HG03342 (cell line): ENCODE data around the gene KLK6.

Source experiments
- ATAC-seq: cut with Tn5 transposase; IDR thresholded peaks from one replicate; pipeline ENCODE4 v1.9.1; 2021; ENCODE audit warnings: mild to moderate bottlenecking, moderate library complexity; ENCODE audit not compliant: unreplicated experiment

The KLK6 gene

GRCh38 chr19:50969413-50969760 is at the start of gene KLK6:
Gene KLK6 (minus strand): TSS chr19:50969591. CDS start chr19:50968104, 1,487 bp downstream.
- no peak for ATAC-seq

DNA sequence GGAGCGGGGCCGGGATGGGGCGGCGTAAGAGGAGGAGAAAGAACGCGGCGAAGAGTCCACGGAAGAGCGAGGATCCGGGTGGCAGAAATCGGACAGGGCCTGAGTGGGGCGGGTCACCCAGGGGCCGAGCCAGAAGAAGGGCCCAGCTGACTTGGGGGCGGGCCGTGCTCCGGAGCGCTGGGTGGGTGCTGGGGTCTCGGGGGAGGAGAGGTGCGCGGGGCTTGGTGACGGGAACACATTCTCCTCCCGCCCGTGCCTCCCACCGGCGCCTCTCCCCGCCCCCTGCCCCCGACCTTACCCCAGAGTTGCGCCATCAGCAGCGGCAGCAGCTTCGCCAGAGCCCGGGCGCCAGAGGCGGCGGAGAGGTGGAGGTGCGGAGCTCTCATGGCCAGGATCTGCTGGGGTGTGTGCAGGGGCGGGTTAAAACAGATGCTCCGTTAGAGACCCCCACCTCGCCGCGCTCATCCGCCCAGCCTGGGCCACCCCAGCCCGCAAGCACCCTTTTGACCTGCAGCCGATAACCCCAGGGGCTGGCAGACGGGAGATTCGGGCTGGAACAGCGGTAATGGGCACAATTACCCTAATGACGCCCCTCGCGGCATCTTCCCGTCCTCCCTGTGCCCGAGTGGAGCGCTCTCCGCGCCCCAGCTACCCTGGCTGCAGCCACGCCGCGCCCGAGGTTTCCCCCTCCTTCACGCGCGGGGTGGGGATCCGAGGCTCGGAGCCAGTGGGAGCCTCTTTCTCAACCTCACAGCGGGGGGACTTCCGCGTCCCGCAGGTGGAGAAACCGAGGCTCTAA is 49.6 kb upstream of the KLK6 start:
- ATAC-seq: no peak

GRCh38 chr19:51016798-51017683 is 47.6 kb upstream of the KLK6 start:
- no peak for ATAC-seq

DNA sequence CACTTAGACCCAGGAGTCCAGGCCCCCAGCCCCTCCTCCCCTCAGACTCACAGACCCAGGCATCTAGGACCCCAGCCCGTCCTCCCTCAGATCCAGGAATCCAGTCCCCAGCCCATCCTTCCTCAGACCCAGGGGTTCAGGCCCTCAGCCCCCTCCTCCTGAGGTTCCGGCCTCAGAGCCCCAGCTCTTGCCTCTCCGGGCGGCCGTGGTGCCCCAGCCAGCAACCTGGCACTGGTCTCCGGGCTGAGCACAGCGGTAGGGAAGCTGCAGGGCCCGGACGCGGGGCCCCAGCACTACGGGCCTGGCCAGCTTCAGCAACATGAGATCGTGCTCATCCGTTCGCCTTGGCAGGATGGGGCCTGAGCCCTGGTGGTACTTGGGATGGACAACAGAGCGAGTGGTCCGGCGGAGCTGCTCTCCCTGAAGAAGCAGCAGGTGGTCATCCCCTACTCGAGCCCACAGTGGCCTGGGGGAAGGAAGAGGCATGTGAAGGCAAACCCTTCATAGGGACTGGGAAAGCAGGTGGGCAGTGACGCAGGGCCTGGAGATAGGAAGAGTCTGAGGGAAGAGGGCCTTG is 46.4 kb upstream of the KLK6 start:
- no peak for ATAC-seq

- ATAC-seq: no peak
These were observed 44.9 kb upstream of the KLK6 start for GRCh38 chr19:51014242-51014641.

GRCh38 chr19:51012661-51013190 is 43.3 kb upstream of the KLK6 start:
- no peak for ATAC-seq

DNA sequence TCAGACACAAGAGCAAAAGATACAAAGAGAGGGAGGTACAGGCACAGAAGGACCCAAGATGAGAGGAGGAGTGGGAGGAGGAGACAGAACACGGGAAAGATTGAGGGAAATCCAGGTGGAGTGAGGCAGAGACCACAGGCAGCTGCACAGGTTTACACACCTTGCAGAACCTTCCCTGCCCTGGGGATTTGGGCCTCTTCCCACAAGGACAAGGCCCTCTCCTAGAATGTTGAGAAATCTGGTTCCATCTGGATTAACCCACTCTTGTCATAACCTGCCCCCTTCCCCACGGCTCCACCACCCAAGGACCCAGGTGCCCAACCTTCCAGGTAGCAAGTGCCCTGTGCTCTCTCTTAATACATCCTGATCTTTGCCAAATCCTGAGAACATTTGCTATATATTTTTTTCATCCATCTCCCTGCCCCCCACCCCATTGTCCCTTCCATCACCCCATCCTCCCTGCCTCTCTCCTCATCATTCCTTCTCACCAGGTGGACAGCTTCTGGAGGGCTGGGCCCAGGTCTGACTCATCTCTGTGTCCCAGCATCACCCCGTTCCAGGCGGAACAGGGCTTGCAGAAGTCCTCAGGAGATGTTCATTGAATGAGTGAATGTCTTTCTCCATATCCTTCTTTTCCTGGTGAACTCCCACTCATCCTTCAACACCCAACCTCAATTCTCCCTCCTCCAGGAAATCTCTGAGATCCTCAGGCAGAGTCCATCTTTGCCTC is 40.8 kb upstream of the KLK6 start:
- ATAC-seq: no peak

DNA sequence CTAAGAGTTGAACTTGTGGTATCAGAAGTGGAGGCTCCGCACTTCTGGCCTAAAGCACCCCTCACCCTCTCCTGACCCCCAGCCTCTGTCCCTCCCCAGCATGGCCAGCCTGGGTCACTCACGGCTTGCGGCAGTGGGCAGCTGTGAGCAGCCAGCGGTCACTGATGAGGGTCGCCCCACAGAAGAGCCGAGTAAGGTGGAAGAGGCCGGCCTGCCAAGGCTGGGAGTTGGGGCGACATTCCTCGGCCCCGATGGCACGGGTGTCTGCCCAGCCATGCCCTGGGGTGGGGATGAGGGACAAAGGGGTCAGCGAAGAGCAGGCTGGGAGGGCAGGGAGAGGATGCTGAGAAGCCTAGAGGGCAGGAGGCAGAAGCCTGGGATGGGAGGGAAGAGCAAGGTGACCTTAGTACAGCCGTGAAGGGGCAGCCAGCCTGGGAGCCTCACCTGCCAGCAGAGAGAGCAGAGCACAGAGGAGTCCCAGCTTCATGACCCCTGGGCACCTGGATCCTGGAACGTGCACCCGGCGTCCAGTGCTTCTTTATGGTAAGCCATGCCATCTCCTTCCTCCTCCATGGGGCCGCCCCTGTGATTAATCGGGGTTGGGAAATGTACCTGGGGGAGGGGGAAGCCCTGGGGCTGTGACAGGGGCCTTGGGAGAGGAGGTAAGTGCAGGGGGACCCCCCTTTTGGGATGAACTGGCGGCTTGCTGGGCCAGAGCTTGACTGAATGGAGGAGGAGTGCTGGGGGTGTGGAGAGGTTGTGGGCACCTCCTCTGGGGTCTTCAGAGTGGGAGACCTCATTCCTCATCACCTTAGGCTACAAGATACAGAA is 39.9 kb upstream of the KLK6 start:
- ATAC-seq: no peak

- no peak for ATAC-seq
These were observed 38.1 kb upstream of the KLK6 start for GRCh38 chr19:51007488-51007887.

- ATAC-seq: no peak
These were observed 37.0 kb upstream of the KLK6 start for GRCh38 chr19:51006406-51006805.

DNA sequence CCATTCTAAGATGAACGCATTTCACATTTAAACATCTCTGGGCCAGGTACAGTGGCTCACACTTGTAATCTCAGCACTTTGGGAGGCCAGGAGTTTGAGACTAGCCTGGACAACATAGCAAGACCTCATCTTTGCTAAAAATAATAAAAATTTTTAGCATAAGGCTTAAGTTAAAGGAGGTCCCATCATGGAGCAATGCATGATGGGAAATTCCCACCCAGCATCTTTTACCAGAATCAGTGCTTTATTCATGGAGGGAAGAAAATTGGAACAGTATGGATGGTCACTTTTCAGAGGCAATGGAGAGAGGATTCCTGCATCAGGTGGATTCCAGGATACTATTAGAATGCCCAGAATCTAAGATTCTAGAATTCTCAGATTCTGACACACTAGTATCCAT is 35.9 kb upstream of the KLK6 start:
- ATAC-seq: no peak

DNA sequence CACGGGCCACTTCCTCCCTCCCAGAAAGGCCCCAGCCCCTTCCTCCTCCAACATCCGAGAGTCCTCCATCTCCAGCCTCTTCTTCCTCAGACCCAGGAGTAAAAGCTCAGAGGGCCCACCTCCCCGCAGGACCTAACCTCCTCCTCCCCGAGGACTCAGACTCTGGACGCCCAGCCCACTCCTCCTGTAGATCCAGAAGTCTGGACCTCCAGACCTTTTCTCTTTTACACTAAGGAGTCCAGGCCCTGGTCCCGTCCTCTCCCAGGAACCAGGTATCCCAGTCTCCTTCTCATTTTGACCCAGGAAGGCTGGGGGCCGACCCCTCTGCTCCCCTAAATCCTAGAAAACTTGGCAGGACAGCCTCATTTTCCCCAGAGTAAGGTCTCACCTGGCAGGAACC is 33.9 kb upstream of the KLK6 start:
- ATAC-seq: no peak

DNA sequence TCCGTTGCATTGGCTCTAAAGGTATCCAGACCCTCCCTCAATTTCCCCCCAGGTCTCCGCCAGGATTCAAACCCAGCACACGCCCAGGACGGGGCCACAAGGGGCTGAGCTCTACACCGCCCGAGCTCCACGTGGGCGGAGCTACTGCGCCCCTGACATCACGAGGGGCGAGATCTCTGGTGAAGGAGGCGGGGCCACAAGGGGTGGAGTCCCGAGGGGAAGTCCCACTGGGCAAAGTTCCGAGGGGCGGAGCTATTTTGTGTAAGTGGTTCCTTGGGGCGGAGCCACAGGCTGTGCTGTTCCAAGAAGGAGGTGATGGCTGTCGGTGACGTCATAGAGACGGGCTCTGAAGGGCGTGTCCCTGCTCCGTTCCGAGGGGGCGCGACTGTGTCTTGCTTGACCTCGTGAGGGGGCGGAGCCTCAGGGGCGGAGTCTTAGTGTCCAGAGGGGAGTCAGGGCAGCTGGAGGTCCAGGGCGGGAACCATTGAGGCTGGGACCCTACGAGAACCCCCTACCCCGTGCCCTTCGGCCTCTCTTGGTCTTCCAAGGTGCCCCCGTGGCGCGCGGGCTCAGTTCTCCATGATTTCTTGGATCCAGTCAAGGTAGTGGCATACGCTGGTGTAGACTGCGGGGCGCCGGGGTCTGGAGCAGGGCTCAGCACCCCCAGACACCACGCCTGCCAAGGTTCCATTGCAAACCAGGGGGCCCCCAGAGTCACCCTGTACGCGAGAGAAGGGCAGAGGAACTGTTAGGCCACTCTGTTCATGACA is 33.3 kb upstream of the KLK6 start:
- no peak for ATAC-seq

DNA sequence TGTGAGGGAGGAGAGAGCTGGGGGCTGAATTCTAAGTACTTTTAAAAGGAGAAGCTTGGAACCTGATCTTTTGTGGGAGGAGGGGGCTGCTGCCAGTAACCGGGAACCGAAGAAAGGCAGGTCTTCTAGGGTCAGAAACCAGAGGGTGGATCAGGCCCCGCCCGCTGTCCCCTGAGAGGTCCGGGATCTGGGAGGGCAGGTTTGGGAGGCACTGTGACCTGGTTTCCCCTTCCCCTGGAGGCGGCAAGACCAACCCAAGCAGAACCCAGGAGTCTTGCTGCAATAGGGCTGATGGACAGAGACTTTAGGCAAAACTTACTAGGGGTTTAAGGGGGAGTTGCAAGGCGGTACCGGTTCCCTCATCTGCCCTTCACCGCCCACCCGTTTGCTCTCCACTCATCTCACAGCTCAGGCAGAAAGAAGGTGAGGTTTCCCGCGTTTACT is 32.7 kb upstream of the KLK6 start:
- no peak for ATAC-seq

DNA sequence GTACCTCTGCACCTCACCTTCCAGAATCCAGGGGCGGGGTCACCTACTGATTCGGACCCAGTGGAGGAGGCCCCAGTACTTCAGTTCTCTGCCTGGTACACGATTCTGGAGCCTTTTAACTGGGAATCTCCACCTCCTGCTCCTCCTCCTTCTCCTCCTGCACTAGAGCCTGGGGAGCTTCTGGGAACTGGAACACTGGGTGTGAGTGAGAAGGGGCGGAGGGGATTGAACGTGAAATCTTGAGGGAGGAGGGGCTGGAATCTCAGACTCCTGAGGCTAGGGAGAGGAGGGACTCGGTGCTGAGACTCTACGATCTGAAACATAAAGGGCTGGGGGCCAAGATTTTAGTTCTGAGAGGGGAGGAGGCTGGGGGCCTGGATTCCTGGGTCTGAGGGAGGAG is 32.1 kb upstream of the KLK6 start, which contains the start of gene KLK8:
Gene KLK8 (minus strand): TSS at position 90 of the 400 bp plus-strand sequence. CDS start 437 bp downstream, outside the sequence.
- ATAC-seq: no peak

DNA sequence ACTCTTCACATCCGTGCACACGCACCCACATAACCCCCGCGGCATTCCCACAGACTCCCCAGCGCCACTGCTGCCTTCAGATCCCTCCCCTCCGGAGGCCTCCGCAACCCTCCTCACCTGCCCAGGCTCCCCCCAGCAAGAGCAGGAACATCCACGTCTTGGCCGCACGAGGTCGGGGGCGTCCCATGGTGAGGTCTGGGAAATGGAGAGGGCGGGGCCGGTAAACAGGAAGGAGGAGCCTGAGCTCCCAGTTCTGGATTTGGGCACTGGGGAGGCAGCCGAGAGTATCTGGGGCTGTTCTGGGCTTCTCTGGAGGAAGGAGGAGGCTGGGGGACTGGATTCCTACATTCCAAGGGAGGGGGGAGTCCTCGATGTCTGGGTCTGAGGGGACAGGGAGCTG is 31.6 kb upstream of the KLK6 start:
- ATAC-seq: no peak

- no peak for ATAC-seq
These were observed 31.0 kb upstream of the KLK6 start for GRCh38 chr19:51000426-51000825.

DNA sequence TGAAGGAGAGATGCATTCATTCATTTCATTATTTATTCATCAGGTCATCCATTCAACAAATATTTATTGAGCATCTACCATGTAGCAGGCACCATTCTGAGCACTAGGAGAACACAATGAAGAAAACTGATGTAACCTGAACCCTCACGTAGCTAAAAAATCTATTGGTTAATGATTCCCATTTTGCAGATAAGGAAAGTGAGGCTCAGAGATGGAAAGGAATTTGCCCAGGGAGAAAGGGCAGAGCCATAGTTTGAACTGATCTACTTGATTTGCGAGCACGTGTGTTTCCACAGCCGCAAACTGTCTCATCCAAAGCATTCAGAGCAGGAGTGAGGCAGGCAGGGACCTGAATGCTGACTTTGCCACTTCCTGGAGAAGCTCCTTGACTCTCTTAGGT is 29.3 kb upstream of the KLK6 start:
- no peak for ATAC-seq

- ATAC-seq: no peak
These were observed 28.7 kb upstream of the KLK6 start for GRCh38 chr19:50998061-50998460.
